Hypothalamus (tissue), 51 donors: ENCODE results near the gene DISP2.

Experiments used
- DNase-seq, 51 donors: peaks; one replicate each; lab custom pipeline; 2025; lab: John Stamatoyannopoulos, UW

The DISP2 gene, protein sequence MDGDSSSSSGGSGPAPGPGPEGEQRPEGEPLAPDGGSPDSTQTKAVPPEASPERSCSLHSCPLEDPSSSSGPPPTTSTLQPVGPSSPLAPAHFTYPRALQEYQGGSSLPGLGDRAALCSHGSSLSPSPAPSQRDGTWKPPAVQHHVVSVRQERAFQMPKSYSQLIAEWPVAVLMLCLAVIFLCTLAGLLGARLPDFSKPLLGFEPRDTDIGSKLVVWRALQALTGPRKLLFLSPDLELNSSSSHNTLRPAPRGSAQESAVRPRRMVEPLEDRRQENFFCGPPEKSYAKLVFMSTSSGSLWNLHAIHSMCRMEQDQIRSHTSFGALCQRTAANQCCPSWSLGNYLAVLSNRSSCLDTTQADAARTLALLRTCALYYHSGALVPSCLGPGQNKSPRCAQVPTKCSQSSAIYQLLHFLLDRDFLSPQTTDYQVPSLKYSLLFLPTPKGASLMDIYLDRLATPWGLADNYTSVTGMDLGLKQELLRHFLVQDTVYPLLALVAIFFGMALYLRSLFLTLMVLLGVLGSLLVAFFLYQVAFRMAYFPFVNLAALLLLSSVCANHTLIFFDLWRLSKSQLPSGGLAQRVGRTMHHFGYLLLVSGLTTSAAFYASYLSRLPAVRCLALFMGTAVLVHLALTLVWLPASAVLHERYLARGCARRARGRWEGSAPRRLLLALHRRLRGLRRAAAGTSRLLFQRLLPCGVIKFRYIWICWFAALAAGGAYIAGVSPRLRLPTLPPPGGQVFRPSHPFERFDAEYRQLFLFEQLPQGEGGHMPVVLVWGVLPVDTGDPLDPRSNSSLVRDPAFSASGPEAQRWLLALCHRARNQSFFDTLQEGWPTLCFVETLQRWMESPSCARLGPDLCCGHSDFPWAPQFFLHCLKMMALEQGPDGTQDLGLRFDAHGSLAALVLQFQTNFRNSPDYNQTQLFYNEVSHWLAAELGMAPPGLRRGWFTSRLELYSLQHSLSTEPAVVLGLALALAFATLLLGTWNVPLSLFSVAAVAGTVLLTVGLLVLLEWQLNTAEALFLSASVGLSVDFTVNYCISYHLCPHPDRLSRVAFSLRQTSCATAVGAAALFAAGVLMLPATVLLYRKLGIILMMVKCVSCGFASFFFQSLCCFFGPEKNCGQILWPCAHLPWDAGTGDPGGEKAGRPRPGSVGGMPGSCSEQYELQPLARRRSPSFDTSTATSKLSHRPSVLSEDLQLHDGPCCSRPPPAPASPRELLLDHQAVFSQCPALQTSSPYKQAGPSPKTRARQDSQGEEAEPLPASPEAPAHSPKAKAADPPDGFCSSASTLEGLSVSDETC (N-terminal part only)

GRCh38 chr15:40357723-40358470 is at the start of gene DISP2:
TSS of gene DISP2 (plus strand) at chr15:40358219. CDS start at chr15:40358322, 103 bp downstream.
- peak in 50 of 51 donors; percentile 36 to 89 (median 77) for DNase-seq

DNA sequence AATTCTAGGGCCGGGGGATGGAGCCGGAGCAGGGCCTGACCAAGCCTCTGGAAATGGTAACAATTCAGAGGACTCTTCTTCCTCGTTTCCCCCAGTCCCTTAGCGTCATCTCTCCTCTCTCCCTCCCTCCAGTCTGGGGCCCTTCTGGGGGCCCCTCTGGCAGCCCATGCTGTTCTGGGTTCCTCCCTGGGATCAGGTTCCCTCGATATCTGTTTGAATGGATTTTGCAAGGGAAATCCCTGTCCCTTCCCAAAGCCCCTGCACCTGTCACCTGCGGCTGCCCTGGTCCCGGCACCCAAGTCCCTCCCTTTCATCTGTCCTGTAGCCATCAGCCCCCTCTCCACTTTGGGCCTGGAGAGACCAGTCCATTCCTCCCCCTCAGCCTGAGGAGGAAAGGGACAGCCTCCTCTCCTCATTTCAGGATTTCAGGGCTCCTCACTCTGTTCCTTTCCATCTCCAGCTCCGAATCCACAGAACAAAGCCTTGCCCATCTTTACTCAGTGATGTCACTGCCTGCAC is 48.6 kb upstream of the DISP2 start:
- no peak for DNase-seq

GRCh38 chr15:40310001-40310959 is 47.7 kb upstream of the DISP2 start:
- peak in 24 of 51 donors; percentile 10 to 58 (median 34) for DNase-seq

DNA sequence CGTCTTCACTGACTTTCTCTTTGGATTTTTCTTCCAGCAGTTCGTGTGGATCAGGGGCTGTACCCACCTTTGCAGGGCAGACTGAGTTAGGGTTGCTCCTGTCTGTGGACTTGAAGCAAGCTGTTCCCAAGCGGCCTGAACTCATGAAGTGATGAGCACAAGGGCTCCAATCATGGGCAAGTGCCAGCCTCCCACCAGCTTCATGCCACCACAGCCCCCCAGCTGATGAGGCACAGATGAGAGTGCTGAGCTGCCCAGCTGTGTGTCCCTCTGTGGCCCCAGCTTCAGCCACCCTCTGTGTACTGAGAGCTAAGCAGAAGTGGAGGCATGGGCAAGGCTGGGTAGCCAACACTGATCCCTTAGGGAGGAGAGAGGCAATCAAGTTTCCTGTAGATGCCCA is 47.0 kb upstream of the DISP2 start:
- no peak for DNase-seq

DNA sequence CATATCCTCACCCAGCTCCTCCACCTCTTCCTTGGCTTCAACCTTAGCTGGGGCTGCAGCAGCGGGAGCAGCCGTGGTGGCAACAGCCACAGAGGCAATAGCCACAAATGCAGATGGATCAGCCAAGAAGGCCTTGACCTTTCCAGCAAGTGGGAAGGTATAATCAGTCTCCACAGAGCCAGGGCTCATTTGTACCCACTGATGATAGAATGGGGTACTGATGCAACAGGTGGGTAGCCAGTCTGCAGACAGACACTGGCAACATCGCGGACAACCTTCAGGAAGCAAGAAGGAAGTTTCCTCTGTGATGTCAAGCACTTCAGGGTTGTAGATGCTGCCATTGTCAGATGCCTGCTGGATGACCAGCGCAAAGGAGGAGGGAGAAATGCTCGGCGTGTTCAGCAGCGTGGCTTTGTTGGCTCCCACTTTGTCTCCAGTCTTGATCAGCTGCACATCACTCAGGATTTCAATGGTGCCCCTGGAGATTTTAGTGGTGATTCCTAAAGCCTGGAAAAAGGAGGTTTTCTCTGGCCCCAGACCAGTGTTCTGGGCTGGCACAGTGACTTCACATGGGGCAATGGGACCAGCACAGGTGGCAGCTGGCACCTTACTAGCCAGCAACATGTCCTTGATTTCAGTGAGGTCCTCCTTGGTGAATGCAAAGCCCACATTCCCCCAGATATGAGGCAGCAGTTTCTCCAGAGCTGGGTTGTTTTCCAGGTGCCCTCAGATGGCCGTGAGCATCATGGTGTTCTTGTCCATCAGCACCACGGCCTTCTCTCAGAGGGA is 45.5 kb upstream of the DISP2 start:
- DNase-seq: no peak

- DNase-seq: peak in 15 of 51 donors; percentile 14 to 41 (median 24)
These were observed 44.3 kb upstream of the DISP2 start for GRCh38 chr15:40313531-40314398.

DNA sequence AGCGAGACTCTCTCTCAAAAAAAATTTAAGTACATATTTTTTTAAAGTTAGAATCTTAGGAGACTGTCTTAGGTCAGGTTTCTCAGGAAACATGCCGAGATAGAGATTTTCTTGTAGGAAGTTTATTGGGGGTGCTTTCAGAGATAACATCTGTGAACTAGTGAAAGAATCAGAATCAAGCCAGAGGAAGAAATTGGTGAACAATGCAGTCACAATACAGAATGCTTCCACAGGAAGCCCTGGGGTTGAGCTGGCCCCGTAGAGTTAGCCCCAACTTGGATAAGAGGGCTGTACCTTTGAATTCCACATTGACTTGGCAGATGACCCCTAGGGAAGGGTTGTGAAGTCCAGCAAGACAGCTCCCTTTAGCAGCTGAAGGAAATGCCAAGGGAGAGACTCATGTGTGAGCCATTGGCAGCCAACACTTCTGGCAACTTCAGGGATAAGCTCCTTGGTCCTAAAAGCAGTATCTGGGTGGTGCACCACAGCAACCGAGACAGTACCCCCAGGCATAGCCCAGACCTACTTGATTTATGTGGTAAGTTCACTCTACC is 43.2 kb upstream of the DISP2 start:
- no peak for DNase-seq

DNA sequence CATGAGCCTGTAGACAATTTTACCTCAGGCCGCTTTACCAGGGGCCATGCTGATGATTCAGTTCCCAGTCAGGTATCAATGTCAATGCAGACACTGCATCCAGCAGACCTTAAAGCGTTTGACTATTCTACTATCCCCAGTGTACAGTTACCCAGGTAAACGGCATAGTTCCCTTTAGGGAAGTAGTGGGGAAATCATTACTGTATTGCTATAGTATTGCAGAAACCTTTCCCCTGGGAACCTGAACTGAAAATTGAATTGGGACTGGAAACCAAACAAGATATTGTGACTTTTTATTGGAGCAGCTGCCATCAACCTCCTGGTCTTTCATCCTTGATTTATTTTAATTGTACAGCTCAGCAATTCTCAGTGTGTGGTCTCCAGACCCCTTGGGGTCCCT is 41.1 kb upstream of the DISP2 start:
- no peak for DNase-seq

DNA sequence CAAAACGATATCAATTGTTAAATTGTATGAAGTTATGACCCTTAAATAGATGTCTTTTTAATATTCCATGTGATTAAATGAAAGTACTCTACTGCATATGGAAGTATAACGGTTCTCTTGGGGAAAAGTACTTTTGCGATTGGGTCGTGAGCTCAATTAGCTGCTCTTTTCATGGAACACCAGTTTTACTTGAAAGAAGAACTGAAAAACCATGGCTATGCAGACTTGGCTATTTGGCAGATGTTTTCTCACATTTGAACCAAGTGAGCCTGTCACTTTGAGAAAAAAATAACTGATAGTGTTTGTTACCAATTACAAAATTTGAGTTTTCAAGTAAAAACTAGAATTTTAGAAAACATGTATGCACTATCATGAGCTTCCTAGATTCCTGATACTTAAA is 40.4 kb upstream of the DISP2 start:
- DNase-seq: no peak

GRCh38 chr15:40320409-40320808 is 37.6 kb upstream of the DISP2 start:
- DNase-seq: no peak

DNA sequence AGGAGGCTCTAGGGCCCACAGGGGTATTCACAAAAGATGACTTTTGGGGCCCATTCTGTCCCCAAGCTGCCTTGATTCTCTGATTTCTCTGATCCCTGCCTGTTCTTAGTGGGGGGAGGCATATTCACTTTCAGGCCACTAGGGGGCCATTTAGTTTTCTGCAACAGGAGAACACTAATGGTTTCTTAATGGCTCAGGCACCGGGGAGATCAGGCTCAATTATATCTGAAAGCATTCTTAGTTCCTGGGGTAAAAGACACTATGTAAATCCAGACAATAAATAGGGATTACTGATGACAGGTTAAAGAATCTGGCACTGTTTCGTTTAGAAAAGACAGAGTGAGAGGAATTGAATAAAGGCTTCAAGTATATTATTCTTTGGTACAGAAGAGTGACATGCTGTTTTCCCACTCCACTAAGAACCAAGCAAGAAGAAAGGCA is 37.1 kb upstream of the DISP2 start:
- peak in 21 of 51 donors; percentile 11 to 80 (median 41) for DNase-seq

GRCh38 chr15:40322531-40323238 is 35.3 kb upstream of the DISP2 start:
- no peak for DNase-seq

DNA sequence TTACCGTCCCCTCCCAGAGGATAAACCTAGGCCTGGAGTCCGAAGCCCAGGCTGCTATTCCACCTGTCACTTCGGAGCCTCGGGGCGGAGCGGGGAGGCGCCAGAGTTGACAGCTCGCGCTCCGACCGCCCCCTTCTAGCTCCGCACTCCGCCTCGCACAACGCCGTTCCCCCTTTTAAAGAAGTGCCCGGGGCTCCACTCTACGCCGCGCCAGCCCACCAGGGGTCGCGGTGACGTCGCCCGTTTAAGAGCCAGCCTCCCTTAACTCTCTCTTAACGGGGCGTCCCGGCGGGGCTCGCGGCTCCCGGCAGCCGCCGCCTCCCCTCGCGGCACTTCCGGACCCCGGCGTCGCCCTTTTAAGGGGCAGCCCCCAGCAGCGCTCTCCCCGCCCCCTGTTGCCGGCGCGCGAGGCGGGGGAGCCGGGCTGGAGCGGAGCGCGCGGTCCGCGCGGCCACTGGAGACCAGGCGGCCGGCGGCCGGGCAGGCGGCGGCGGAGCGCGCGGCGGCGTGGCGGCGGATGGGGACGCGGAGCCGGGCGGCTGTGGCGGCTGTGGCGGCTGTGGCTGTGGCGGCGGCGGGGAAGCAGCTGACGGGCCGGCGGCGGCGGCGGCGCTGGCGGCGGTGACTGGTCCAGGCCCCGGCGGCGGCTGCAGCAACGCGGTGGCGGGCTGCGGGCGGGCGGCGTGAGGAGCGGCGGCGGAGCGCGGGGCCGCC is 34.6 kb upstream of the DISP2 start, which contains the start of gene INAFM2:
Gene INAFM2, plus strand, starts transcription at position 454 of the 714 bp plus-strand sequence. CDS start 364 bp downstream, outside the sequence.
- DNase-seq: peak in 49 of 51 donors; percentile 37 to 90 (median 79)
